Trophoblast cell (in vitro differentiated cells and primary cell): ENCODE results near the gene CHCHD4.

Experiments used
- DNase-seq, 2 donors: peaks; one replicate each; pipeline ENCODE4 v3.0.0-alpha.2; 2016
- H2AFZ ChIP-seq: 2 replicates; pipeline ENCODE4 v1.6.1; 2013; ENCODE audit warnings: low read length, moderate library complexity, mild to moderate bottlenecking; ENCODE audit not compliant: insufficient read depth, poor library complexity
- H2AK5ac ChIP-seq: 2 replicates; pipeline ENCODE4 v1.6.1; 2013; ENCODE audit warnings: mild to moderate bottlenecking, low read length
- H2BK120ac ChIP-seq: 2 replicates; pipeline ENCODE4 v1.6.1; 2013; ENCODE audit warnings: low read length, mild to moderate bottlenecking, moderate library complexity; ENCODE audit not compliant: insufficient read depth, poor library complexity
- H2BK12ac ChIP-seq: 2 replicates; pipeline ENCODE4 v1.6.1; 2013; ENCODE audit warnings: mild to moderate bottlenecking, low read length, moderate library complexity
- H2BK5ac ChIP-seq: 2 replicates; pipeline ENCODE4 v1.6.1; 2013; ENCODE audit warnings: low read length, low read depth, moderate library complexity, mild to moderate bottlenecking; ENCODE audit not compliant: poor library complexity
- H3K14ac ChIP-seq: 2 replicates; pipeline ENCODE4 v1.6.1; 2013; ENCODE audit warnings: mild to moderate bottlenecking, low read length
- H3K18ac ChIP-seq: 2 replicates; pipeline ENCODE4 v1.6.1; 2013; ENCODE audit warnings: mild to moderate bottlenecking, low read length
- H3K23ac ChIP-seq: 2 replicates; pipeline ENCODE4 v1.6.1; 2013; ENCODE audit warnings: low read length
- H3K27ac ChIP-seq: 2 replicates; pipeline ENCODE4 v1.5.1; 2013; ENCODE audit warnings: low read depth, mild to moderate bottlenecking, inconsistent platforms, low read length, moderate library complexity
- H3K27me3 ChIP-seq: 2 replicates; pipeline ENCODE4 v1.6.1; 2013; ENCODE audit warnings: inconsistent platforms, mild to moderate bottlenecking, low read length, moderate library complexity; ENCODE audit not compliant: insufficient read depth
- H3K36me3 ChIP-seq, 2 experiments: 1 replicate in 1 of 2; 2 replicates in 1 of 2; pipeline ENCODE4 v1.6.1; 2013; ENCODE audit warnings: low read length in 2 of 2, mild to moderate bottlenecking in 2 of 2, moderate library complexity in 1 of 2; ENCODE audit not compliant: insufficient read depth in 2 of 2, control insufficient read depth in 1 of 2
- H3K4ac ChIP-seq: 2 replicates; pipeline ENCODE4 v1.6.1; 2013; ENCODE audit warnings: low read depth, mild to moderate bottlenecking, low read length, moderate library complexity
- H3K4me1 ChIP-seq, 2 experiments: 1 replicate in 1 of 2; 2 replicates in 1 of 2; pipeline ENCODE4 v1.6.1; 2013; ENCODE audit warnings: low read length in 2 of 2, mild to moderate bottlenecking in 2 of 2, moderate library complexity in 1 of 2; ENCODE audit not compliant: insufficient read depth in 2 of 2, control insufficient read depth in 1 of 2
- H3K4me2 ChIP-seq: 2 replicates; pipeline ENCODE4 v1.6.1; 2013; ENCODE audit warnings: inconsistent platforms, mild to moderate bottlenecking, low read length, moderate library complexity
- H3K4me3 ChIP-seq: 2 replicates; pipeline ENCODE4 v1.5.1; 2013; ENCODE audit warnings: mild to moderate bottlenecking, low read depth, low read length, inconsistent platforms
- H3K79me1 ChIP-seq: one replicate; pipeline ENCODE4 v1.6.1; 2013; ENCODE audit warnings: low read length
- H3K79me2 ChIP-seq: 2 replicates; pipeline ENCODE4 v1.6.1; 2013; ENCODE audit warnings: low read length, mild to moderate bottlenecking; ENCODE audit not compliant: control insufficient read depth, insufficient read depth, poor library complexity
- H3K9ac ChIP-seq: 2 replicates; pipeline ENCODE4 v1.6.1; 2013; ENCODE audit warnings: mild to moderate bottlenecking, low read length
- H3K9me3 ChIP-seq: 2 replicates; pipeline ENCODE4 v1.6.1; 2013; ENCODE audit warnings: low read depth, mild to moderate bottlenecking, control low read depth, inconsistent platforms, low read length; ENCODE audit not compliant: insufficient read depth
- H4K12ac ChIP-seq: 2 replicates; pipeline ENCODE4 v1.6.1; 2013; ENCODE audit warnings: low read depth, mild to moderate bottlenecking, low read length, moderate library complexity
- H4K8ac ChIP-seq: 2 replicates; pipeline ENCODE4 v1.6.1; 2013; ENCODE audit warnings: low read depth, mild to moderate bottlenecking, low read length, moderate library complexity
- H4K91ac ChIP-seq: one replicate; pipeline ENCODE4 v1.6.1; 2013; ENCODE audit warnings: low read depth, mild to moderate bottlenecking, low read length, moderate library complexity
- WGBS: extraction: QIAGEN DNeasy Blood & Tissue Kit; methylation state at CpG from one replicate; pipeline ENCODE4 v1.1.7; 2013; ENCODE audit warnings: missing lambda C conversion rate; ENCODE audit not compliant: insufficient read length, insufficient coverage; ENCODE audit errors: extremely low coverage; 5-methylcytosine and 5-hydroxymethylcytosine counted together

The CHCHD4 gene

DNA sequence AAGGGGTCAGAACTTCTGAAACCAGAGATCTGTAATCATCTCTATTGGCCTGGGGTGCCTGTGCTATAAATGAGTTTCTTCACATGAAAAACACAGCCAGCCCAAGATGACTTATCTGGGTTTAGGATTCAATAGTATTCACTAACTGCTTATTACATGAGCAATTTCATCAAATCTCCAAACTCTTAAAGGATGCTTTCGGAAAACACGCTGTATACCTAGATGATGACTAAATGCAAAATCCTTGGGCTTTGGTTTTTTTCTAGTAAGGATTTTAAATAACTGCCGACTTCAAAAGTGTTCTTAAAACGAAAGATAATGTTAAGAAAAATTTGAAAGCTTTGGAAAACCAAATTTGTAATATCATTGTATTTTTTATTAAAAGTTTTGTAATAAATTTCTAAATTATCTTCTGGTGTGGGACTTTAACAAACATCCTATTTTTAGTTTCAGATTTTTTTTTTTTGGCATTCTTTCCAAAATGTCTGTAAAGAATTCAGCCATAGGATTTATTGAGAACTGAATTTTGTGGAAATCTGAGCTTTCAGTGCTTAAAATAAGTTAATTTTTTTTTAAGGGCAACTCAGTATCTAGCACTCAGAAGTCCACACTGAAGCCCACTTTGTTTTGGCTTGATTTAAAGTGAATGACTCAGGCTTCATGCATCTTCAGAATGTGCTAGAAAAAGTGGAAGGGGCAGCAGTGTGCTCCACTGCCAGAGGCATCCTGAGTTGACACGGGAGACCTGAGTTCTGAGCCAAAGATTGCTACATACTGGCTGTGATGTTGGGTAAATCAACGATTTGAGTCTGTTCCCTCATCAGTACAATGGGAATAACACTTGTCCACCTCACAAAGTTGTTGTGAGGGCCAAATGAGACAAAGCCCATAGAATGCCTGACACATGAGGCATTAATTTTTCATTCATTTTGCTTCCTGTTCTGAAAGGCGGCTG, 18.9 kb upstream of the CHCHD4 start:
- H3K79me2 ChIP-seq: no peaks in the 10 kb centered on the region
- no peak overlapping the region for H3K23ac ChIP-seq
- H4K8ac ChIP-seq: no peak overlapping the region
- H3K4ac ChIP-seq: no peak overlapping the region
- no peak overlapping the region for H3K18ac ChIP-seq
- H3K4me1 ChIP-seq: peaks cover 15 to 18% of the 10 kb centered on the region in 2 experiments
- H4K91ac ChIP-seq: peak overlapping the region; percentile 82
- peaks cover 11% of the 10 kb centered on the region for H3K79me1 ChIP-seq
- no peak overlapping the region for H3K4me3 ChIP-seq
- H3K4me2 ChIP-seq: peak overlapping the region; percentile 60
- no peaks in the 10 kb centered on the region for H3K27me3 ChIP-seq
- no peak overlapping the region for H2AFZ ChIP-seq
- H3K14ac ChIP-seq: peak overlapping the region; percentile 15
- H3K9ac ChIP-seq: no peak overlapping the region
- peak overlapping the region; percentile 98 for H3K27ac ChIP-seq
- peak; percentile 92 to 97 for DNase-seq
- H2AK5ac ChIP-seq: peak overlapping the region; percentile 10
- peaks cover 4% of the 10 kb centered on the region for H3K9me3 ChIP-seq
- peak overlapping the region; percentile 94 for H2BK120ac ChIP-seq
- H3K36me3 ChIP-seq: peaks cover 50 to 61% of the 10 kb centered on the region in 2 experiments
- H2BK12ac ChIP-seq: peak overlapping the region; percentile 37
- no CpG with 5 or more reads among the region's 7 CpGs for WGBS
- no peak overlapping the region for H4K12ac ChIP-seq
- peak overlapping the region; percentile 95 for H2BK5ac ChIP-seq

DNA sequence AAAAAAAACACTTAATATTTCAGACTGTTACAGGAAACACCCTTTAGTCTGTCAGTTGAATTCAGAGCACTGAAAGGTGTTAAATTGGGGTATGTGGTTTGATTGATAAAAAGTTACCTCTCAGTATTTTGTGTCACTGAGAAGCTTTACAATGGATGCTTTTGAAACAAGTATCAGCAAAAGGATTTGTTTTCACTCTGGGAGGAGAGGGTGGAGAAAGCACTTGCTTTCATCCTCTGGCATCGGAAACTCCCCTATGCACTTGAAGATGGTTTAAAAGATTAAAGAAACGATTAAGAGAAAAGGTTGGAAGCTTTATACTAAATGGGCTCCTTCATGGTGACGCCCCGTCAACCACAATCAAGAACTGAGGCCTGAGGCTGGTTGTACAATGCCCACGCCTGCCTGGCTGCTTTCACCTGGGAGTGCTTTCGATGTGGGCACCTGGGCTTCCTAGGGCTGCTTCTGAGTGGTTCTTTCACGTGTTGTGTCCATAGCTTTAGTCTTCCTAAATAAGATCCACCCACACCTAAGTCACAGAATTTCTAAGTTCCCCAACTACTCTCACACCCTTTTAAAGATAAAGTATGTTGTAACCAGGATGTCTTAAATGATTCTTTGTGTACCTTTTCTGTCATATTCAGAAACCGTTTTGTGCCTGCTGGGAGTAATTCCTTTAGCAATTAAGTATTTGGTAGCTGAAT, 18.0 kb upstream of the CHCHD4 start:
- Histone ChIP-seq H3K14ac (peak overlapping the region; percentile 62), H3K9me3 (peaks cover 4% of the 10 kb centered on the region), H3K18ac (no peak overlapping the region), H3K9ac (no peak overlapping the region), H3K27me3 (no peaks in the 10 kb centered on the region), H3K27ac (peak overlapping the region; percentile 45), H2BK120ac (no peak overlapping the region), H3K36me3 (peaks cover 43 to 59% of the 10 kb centered on the region in 2 experiments), H2BK5ac (peak overlapping the region; percentile 59), H3K4ac (no peak overlapping the region), H3K79me2 (no peaks in the 10 kb centered on the region), H2AFZ (no peak overlapping the region), H3K23ac (no peak overlapping the region), H4K8ac (no peak overlapping the region), H4K91ac (peak overlapping the region; percentile 79), H3K4me1 (peaks cover 15 to 18% of the 10 kb centered on the region in 2 experiments), H3K79me1 (peaks cover 11% of the 10 kb centered on the region), H3K4me2 (no peak overlapping the region), H2BK12ac (peak overlapping the region; percentile 91), H4K12ac (no peak overlapping the region), H2AK5ac (peak overlapping the region; percentile 35), H3K4me3 (no peak overlapping the region)
- peak in 1 of 2 donors; percentile 65 for DNase-seq
- WGBS: no CpG with 5 or more reads among the region's 8 CpGs

DNA sequence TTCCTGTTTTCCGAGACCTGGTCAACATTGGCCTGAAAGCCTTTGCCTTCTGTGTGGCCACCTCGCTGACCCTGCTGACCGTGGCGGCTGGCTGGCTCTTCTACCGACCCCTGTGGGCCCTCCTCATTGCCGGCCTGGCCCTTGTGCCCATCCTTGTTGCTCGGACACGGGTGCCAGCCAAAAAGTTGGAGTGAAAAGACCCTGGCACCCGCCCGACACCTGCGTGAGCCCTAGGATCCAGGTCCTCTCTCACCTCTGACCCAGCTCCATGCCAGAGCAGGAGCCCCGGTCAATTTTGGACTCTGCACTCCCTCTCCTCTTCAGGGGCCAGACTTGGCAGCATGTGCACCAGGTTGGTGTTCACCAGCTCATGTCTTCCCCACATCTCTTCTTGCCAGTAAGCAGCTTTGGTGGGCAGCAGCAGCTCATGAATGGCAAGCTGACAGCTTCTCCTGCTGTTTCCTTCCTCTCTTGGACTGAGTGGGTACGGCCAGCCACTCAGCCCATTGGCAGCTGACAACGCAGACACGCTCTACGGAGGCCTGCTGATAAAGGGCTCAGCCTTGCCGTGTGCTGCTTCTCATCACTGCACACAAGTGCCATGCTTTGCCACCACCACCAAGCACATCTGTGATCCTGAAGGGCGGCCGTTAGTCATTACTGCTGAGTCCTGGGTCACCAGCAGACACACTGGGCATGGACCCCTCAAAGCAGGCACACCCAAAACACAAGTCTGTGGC, 17.1 kb upstream of the CHCHD4 start:
- Histone ChIP-seq H4K12ac (no peak overlapping the region), H4K91ac (peak overlapping the region; percentile 20), H3K18ac (peak overlapping the region; percentile 9), H4K8ac (no peak overlapping the region), H3K4ac (no peak overlapping the region), H3K27me3 (no peaks in the 10 kb centered on the region), H2AFZ (no peak overlapping the region), H3K79me1 (peaks cover 11% of the 10 kb centered on the region), H3K36me3 (peaks cover 35 to 57% of the 10 kb centered on the region in 2 experiments), H3K9me3 (peaks cover 4% of the 10 kb centered on the region), H2BK120ac (no peak overlapping the region), H3K79me2 (no peaks in the 10 kb centered on the region), H3K4me2 (no peak overlapping the region), H3K27ac (no peak overlapping the region), H2AK5ac (peak overlapping the region; percentile 21), H3K4me1 (peaks cover 15 to 18% of the 10 kb centered on the region in 2 experiments), H2BK5ac (no peak overlapping the region), H2BK12ac (peak overlapping the region; percentile 15), H3K9ac (no peak overlapping the region), H3K23ac (no peak overlapping the region), H3K4me3 (no peak overlapping the region), H3K14ac (no peak overlapping the region)
- WGBS: no CpG with 5 or more reads among the region's 19 CpGs
- no peak for DNase-seq

DNA sequence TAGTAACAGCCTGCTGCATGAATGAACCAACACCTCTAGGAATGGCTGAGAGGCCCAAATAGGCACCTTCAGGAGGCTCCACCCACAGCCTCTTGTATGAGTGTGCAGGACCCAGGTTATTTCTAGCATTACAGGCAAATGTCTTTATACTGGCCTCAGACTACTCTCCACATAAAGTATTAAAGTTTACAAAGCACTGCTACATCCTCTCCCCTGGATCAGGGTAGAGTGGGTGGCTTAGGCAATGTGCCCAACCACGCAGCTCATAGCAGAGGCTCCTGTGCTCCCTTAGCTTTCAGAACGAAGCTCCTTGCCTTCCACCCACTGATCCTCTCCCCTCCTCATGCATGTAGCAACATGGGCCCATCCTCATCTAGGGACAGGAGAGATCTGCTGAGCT, 16.5 kb upstream of the CHCHD4 start:
- H2BK5ac ChIP-seq: no peak overlapping the region
- H4K91ac ChIP-seq: no peak overlapping the region
- no peak overlapping the region for H2BK12ac ChIP-seq
- H2BK120ac ChIP-seq: no peak overlapping the region
- H3K9me3 ChIP-seq: peaks cover 3% of the 10 kb centered on the region
- WGBS: no CpG with 5 or more reads among the region's 2 CpGs
- no peak overlapping the region for H3K23ac ChIP-seq
- no peak overlapping the region for H2AK5ac ChIP-seq
- no peak overlapping the region for H4K8ac ChIP-seq
- no peak overlapping the region for H3K4me2 ChIP-seq
- peaks cover 15 to 17% of the 10 kb centered on the region in 2 experiments for H3K4me1 ChIP-seq
- H3K4ac ChIP-seq: no peak overlapping the region
- H3K27me3 ChIP-seq: no peaks in the 10 kb centered on the region
- H4K12ac ChIP-seq: no peak overlapping the region
- no peak overlapping the region for H3K4me3 ChIP-seq
- no peak overlapping the region for H2AFZ ChIP-seq
- no peaks in the 10 kb centered on the region for H3K79me2 ChIP-seq
- peaks cover 11% of the 10 kb centered on the region for H3K79me1 ChIP-seq
- no peak overlapping the region for H3K9ac ChIP-seq
- H3K14ac ChIP-seq: no peak overlapping the region
- peaks cover 34 to 57% of the 10 kb centered on the region in 2 experiments for H3K36me3 ChIP-seq
- H3K27ac ChIP-seq: no peak overlapping the region
- no peak for DNase-seq
- H3K18ac ChIP-seq: no peak overlapping the region
